HG02678 (cell line): Measurements from ENCODE around the gene COMMD6.
"Not testable (repeated sequence)": the region's sequence is repeated elsewhere in the genome, so short reads cannot be mapped to it uniquely, and the experiment has no call there.

Source experiments
- ATAC-seq: cut with Tn5 transposase; IDR thresholded peaks from one replicate; pipeline ENCODE4 v1.9.1; 2021; ENCODE audit warnings: mild to moderate bottlenecking, moderate library complexity; ENCODE audit not compliant: unreplicated experiment

Gene COMMD6

DNA sequence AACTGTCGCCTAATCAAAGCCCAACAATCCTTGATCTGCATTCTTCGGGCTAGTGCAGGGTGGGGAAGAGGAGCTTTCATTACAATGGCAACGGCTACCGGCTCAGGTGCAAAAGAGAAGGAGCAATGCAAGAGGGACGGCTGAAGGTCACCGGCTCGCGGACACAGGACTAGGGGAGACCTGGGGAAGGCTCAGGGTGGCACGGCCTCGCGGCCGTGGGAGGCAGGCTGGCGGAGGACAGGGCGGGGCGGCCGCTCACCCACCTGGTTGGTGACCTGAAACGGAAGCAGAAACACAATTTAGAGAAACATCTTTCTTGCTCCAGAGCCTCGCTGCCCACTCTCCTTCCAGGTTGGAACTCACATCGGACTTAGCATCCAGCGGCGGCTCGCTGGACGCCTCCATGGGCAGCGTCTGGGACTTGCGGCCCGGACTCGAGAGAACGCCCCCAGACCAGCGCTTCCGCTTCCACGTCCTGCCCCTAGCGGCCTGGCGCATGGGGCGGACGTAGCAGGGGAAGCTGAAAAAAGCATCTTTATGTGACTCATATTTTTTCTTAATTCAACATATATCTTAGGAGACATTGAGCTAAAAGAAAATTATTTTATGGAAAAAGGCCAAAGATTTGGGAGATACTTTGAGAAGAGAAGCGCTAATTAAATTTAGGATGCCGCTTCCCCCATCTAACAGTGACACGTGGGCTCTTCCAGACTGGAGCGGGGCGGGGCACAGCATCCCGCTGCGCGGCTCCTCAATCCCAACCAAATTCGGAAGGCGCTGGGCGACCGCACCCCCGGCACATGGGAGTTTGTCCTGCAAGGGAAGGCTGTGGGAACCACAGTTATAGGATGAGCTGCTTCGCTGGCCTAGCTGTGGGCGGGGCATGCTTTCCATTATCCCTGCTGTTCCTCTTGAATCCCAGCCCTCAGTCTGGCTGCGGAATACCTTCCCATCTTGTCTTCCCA lies at the start of gene COMMD6:
Gene COMMD6, minus strand, starts transcription at position 441 of the 965 bp plus-strand sequence. Its CDS starts 36 bp downstream, at position 405.
- ATAC-seq: peak; percentile 96

DNA sequence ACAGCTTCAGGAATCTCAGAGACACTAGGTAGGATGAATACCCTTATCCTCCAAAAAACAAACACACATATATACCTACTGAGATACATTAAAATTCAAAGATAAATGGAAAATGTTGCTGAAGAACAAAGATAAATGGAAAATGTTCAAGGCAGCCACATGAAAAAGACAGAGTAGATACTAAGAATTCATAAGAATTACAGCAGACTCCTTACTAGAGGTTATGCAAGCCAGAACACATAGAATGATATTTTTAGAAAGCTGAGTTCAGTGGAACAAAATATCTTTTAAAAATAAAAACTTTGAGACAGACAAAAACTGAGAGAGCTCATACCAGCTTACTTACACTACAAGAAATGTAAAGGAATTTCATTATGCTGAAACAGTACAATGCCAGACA lies 47.5 kb upstream of the COMMD6 start:
- no peak for ATAC-seq

DNA sequence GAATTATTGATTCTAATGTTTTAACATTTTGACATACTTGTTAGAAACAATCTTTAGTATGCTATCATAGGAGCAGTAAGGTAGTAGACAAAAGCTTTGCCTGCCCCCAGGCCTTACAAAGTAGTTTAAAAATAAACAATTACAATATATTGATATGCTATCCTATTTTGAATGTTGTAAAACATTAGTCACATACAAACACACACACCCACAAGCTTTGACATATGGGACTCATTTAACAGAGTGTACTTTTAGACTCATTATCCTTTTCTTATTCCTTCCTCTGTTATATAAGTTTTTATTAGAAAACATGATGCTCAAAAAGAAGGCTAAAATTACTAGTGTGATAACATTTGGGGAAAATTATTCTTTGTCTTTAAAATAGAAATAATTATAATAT lies 45.5 kb upstream of the COMMD6 start:
- no peak for ATAC-seq

DNA sequence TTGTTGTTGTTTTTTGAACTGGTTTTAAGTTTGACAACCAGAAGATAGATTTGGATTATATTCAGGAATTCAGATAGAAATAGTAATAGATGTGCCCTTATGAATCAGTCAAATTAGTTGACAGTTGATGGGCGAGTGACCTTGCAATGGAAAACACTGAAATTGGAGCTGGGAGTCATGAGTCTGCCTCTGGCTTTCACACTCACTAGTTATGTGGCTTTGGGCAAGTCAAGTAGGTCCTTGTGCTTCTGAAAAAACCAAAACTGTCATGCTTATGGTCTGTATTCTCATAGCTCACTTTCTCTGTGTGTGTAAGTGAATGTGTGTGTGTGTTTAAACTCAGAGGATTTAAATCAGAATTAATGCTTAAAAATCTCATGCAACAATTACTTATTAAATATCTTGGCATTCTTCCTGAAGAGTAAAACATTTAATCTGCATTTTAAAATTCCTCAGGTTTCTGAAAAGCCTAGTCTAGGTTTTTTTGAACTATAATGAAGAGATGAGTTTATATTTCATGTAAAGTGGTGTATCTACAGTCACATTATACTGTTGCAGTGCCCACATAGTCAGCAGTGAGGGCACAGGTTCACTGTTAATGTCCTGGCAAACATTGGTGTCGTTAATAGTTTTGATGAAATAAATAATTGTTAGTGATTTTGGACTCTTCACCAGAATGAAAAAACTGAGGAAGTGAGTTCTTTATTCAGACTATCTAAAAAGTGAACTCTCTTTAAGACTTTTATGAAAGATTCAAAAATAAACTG lies 44.4 kb upstream of the COMMD6 start:
- ATAC-seq: no peak

DNA sequence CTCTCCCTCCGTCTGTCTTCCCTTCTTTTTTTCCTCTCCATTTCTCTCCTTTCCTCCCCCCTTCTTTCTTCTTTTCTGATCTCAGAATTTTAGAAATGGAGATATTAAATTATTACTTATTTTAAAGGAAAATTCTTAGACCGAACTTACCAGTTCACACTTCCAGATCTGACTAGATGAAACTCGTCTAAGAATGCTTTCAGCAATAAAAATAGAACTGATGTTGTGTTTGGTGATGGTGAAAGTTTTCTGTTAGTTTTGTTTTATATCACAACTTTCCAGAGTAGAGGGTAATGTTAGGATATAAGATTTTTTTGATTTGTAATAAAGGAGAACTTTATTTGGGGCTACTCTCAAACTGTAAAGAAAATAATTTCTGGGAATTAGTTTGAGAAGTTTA lies 41.9 kb upstream of the COMMD6 start:
- no peak for ATAC-seq

DNA sequence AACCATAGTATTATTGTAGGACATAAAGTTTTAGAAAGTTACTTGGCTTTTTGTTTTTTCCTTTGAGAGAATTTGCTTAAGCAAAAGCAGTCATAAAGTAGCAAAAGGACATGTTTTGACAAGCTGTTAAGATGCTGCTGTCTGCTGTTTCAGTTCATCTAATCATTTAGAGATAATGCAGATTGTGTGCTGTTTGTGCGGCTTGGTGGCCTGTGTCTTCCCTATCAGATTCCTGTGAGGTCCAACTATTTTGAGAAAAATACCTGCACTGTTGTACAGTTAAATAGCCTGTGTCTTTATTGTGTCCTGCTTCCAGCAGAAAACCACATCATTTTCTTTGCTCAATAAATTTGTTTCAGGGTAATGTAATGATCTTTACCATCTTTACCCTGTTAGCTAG lies 31.9 kb upstream of the COMMD6 start:
- no peak for ATAC-seq

DNA sequence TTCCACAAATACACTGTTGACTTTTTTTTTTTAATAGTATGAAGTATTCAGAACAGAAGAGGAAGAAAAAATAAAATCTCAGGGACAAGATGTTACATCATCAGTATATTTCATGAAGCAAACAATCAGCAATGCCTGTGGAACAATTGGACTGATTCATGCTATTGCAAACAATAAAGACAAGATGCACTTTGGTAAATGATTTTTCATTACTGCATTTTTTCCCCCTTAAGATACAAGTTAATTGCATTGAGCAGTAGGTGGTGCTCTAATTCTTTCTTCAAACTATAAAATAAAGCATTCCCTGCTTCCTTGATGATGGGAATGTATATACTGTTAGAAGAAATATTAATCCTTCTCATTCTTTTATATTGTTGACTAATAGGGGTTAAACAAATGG lies 29.0 kb upstream of the COMMD6 start:
- ATAC-seq: no peak

DNA sequence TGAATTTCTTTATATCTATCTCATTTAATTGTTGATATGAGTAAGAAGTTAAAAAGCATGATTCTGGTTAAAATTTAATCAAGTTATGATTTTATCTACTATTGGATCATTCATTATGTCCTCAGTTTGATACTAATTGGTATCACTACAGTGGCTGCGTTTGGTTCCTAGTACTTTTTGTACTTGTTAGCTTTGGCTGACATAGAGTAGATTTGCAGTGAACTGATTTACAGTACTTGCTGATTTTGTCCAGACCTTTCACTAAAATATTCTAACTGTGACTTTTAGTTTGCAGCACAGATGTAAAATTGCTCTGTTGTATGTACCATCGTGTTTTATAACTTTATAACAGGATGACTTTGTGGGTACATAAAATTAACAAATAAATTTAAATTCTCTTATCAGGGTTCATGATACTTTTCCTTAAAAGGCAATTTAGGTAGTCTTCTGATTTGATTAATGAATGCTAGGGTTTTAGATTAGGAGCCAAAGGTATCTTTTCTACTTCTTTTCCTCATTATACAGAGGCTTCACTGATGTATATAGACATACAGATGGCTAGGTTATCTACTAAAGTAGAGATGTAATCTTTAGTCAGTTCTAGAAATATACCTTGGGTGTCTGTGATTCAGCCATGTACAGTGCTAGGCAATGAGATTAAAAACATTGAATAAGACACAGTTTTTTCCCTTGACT lies 20.7 kb upstream of the COMMD6 start:
- no peak for ATAC-seq

DNA sequence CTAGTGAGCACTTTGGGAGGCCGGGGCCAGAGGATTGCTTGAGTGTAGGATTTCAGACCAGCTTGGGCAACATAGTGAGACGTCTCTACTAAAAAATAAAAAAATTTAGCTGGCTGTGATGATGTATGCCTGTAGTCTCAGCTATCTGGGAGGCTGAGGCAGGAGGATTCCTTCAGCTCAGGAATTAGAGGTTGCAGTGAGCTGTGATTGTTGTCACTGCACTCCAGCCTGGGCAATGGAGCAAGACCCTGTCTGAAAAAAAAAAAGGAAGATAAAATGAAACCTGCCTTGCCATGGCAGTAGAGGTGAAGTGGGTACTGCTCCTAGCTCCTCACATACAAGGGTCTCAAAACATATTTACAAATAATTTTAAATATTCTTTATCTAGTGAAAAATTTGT lies 19.3 kb upstream of the COMMD6 start:
- no peak for ATAC-seq

DNA sequence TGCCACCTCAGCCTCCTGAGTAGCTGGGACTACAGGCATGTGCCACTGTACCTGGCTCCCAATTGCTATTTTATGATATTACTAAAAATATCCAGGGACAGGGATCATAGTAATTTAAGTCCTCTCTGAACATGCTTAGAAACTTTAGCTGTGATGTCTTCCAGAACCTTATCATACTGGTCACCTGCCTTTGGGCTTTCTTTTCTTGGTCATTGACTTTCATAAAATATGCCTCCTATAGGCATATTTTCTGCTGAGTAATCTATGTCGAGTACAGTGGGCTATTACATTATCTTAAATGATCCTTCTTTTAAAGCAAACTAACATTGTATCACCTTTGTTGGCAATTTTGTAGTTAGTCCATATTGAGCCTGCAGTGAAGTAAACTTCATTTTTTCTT lies 18.2 kb upstream of the COMMD6 start:
- ATAC-seq: no peak

DNA sequence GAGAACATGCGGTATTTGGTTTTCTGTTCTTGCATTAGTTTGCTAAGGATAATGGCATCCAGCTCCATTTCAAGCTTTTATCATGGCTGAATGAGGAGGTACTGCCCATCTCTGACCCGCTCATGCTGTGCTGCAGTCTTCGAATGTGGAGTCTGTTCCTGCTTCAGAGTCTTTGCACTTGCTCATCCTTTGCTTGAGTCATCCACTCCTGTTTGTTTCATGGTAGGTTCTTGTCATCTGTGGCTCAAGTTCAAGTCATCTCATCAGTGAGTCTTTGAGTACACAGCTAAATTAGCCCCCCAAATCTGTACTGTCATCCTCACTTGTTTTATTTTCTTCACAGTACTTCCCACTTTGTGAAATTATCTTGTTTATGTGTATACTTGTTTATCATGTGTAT lies 17.3 kb upstream of the COMMD6 start:
- ATAC-seq: no peak

DNA sequence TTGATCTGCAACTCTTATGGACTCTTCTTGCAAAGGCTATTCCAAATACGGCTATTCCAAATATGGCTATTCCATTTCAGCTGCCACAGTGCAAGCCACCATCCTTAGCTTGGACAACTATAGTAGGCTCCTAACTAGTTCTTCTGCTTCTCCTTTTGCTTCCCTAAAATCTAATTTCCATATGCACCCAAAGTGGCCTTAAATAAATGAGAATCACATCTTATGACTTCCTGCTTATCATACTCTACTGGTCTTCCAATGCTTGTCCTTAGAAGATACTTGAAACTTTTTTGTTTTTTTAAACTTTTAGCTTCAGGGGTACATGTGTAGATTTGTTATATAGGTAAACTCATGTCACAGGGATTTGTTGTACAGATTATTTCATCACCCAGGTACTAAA lies 16.8 kb upstream of the COMMD6 start:
- no peak for ATAC-seq

DNA sequence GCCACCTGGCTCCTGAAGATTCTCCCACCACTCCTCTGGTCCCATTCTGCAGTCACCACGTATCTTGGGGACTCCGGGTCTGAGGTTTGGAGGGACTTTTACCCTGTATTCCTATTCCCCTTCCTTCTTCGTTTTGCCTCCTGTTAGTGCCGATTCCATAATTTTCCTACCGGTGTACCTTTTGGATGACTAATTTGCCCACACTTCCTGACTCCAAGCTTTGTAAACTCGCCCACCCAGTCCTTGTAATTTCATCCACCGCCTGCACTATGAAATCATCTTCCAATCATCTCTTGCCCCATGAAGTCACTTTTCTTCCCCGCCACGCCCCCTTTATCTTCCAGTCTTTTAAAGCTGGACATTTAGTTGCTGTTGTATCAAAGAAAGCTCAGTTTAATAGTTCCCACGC lies 12.5 kb upstream of the COMMD6 start:
- peak; percentile 6 for ATAC-seq

DNA sequence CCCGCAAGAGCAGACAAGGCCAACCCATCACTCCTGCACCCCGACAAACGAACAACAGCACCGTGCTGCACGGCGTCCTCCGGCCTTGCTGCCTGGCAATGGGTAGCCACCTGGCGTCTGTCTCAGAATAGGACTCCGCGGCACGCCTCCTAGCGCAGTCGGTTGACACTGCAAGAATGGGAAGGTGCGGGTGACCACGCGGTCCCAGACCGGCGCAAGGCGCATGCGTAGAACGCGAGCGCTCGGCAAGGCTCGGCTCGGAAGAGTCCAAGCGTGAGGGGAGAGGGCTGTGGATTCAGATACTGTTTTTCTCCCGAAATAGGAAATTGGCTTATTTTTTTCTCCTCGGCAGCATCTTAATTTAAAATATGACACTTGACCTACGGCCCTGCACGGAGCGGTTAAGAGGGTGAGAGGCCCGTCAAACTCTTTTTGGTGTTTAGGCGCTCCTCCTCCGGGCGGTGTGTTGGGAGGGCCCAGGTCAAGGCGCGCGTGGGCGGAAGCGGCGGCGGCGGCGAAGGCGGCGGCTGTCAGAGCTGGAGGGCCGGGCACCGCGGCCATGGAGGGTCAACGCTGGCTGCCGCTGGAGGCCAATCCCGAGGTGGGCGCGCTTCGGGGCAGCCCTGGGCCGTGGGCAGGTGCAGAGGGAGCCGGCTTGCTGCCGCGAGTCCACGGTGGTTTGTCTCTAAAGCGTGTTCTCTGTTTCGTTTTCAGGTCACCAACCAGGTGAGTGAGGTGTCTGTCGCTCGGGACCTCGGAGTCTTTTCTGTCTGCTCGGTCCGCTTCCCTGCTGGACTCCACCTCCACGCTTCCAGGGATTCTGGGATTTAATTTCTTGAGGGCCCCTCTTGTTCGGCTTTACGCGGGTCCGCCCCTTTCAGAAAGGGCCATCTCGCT lies 11.9 kb upstream of the COMMD6 start, which contains the start of gene UCHL3:
Gene UCHL3, plus strand, starts transcription at position 530 of the 897 bp plus-strand sequence. Its CDS starts 30 bp downstream, at position 560.
- peak; percentile 95 for ATAC-seq

DNA sequence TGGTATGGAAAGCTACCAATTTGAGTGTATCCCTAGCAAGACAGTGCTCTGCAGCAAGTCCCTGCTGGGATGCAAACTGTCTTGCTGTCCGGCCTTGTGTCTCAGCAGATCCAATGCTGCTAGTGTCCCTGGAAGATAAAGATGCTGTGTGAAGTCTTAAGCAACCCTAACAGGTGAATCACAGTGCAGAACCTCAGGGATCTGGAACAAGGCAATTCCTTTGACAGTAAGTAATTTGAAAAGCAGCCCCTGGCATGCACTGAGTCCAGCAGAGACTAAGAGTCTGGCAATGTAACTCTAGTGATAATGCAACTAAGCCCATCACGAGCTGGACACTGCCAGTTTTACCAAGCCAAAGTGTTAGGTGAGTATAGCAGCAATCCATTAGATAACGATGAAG lies 10.3 kb upstream of the COMMD6 start:
- ATAC-seq: no peak

DNA sequence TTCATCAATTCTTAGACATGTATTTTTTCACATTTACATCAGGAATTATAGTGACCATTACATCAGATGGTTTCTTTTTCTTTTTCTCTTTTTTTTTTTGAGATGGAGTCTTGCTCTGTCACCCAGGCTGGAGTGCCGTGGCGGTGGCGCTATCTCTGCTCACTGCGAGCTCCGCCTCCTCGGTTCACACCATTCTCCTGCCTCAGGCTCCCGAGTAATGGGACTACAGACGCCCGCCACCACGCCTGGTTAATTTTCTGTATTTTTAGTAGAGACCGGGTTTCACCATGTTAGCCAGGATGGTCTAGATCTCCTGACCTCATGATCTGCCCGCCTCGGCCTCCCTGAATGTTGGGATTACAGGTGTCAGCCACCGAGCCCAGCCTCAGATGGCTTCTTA lies 7.7 kb upstream of the COMMD6 start:
- not testable (repeated sequence) for ATAC-seq

DNA sequence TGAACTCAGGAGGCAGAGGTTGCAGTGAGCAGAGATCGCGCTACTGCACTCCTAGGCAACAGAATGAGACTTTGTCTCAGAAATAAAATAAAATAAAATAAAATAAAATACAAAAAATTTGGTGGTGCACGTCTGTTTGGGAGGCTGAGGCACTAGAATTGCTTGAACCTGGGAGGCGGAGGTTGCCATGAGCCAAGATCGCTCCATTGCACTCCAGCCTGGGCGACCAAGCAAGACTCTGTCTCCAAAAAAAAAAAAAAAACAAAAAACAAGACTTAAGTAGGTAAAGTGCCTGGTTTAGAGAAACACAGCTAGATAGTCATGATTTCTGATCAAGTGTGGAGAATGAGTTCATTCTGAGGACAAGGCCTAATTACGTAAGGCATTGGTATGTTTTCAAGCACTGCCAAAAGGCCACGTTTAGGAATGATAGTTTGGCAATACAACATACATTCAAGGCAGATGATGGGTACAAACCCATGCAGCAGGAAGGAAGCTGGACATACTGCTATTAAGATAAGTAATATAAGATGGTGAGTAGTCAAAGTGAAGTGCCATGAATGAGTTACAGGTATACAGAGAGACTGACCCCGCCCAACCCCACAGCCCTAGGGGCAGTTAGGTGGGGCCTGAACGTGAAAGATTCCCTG lies 7.2 kb upstream of the COMMD6 start:
- ATAC-seq: no peak

DNA sequence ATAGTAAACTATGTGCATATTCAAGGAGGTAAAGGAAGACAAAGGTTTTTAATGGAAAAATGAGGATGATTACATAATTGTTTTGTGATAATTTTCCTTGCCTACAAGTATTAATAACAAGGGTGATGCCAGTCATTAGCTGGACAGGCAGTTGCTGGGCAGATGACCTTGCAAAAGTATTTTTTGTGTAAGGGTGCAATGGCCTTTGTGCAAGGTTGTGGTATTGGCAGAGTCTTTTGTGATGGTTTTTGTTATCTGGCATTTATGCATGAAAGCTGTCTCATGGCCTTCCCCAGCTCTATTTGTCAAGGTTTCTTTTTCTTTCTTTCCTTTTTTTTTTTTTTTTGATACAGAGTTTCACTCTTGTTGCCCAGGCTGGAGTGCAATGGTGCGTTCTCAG lies 4.3 kb upstream of the COMMD6 start:
- no peak for ATAC-seq

DNA sequence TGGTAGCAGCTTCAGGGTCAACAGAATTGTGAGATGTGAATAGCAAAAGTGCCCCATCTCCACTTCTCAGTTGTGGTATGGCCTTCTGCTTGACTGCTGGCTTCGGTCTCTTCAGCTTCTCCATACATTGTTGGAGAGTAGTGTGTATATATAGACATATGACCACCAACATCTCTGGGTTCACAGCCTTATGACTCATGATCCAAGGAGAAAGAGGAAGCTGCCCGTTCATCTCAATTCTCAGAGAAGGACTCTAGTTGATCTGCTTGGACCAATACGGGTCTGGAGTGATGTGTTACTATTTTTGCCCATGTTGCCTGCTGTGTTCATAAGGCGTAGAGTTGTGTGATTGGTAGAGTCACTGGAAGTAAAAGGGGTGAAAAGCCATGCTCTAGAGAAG lies 3.6 kb upstream of the COMMD6 start:
- ATAC-seq: no peak

DNA sequence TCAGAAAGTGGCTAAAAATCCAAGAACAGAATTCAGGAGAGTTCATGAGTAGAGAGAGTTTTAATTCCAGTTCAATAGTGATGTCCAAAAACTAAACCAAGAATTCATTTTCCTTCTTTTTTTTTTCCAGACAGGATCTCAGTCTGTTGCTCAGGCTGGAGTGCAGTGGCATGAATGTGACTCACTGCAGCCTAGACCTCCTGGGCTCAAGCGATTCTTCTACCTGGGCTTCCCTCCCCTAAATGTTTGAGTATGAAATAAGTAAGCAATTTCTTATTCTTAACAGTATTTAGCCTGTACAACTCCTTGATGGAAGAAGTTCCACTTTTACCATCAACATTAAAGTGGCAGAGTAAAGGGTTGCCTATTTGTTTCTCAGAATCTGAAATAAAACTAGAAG lies 3.8 kb downstream of the COMMD6 start:
- ATAC-seq: no peak
